GM23338 (cell line): Measurements from ENCODE around the gene IMMP2L. TPM values are rescaled to one million over a fixed set of nuclear protein-coding genes. Genes with fewer than 3 reads are reported as not detected.

Experiments
- ATAC-seq: fragments of 200-7000 bp; cut with Tn5 transposase; 3 replicates; pipeline ENCODE4 v1.9.1; 2020
- DNase-seq: peaks from one replicate; pipeline ENCODE4 v3.0.0-alpha.2; 2015; ENCODE audit warnings: low spot score
- H2AFZ ChIP-seq: fragments of 200-600 bp; sonication (generic); 2 replicates; pipeline ENCODE4 v1.8.0; 2016; ENCODE audit warnings: antibody characterized with exemption, mild to moderate bottlenecking, moderate library complexity
- H3F3A ChIP-seq: fragments of 200-600 bp; sonication (generic); replicated peaks from 2 replicates; pipeline ENCODE4 v1.8.0; 2017; ENCODE audit warnings: antibody characterized with exemption, mixed run types, low read depth
- H3K27ac ChIP-seq: fragments of 200-600 bp; sonication (generic); 2 replicates; pipeline ENCODE4 v1.6.1; 2016; ENCODE audit warnings: low read depth
- H3K27me3 ChIP-seq: fragments of 200-600 bp; sonication (generic); 2 replicates; pipeline ENCODE4 v1.8.0; 2016; ENCODE audit warnings: mild to moderate bottlenecking, mixed run types, moderate library complexity; ENCODE audit not compliant: insufficient read depth
- H3K36me3 ChIP-seq: fragments of 200-600 bp; sonication (generic); 2 replicates; pipeline ENCODE4 v1.8.0; 2016; ENCODE audit warnings: mild to moderate bottlenecking; ENCODE audit not compliant: insufficient read depth
- H3K4me1 ChIP-seq: fragments of 200-600 bp; sonication (generic); 2 replicates; pipeline ENCODE4 v1.8.0; 2016; ENCODE audit warnings: mild to moderate bottlenecking, moderate library complexity; ENCODE audit not compliant: insufficient read depth
- H3K4me2 ChIP-seq: fragments of 200-600 bp; sonication (generic); 2 replicates; pipeline ENCODE4 v1.7.1; 2017; ENCODE audit warnings: mixed run types
- H3K4me3 ChIP-seq: fragments of 200-600 bp; sonication (generic); 2 replicates; pipeline ENCODE4 v1.6.1; 2016; ENCODE audit warnings: mixed run types
- H3K79me2 ChIP-seq: fragments of 200-600 bp; sonication (generic); replicated peaks from 2 replicates; pipeline ENCODE4 v1.8.0; 2017; ENCODE audit warnings: mild to moderate bottlenecking; ENCODE audit not compliant: insufficient read depth
- H3K9me2 ChIP-seq: fragments of 200-600 bp; sonication (generic); 2 replicates; pipeline ENCODE4 v1.8.0; 2017; ENCODE audit not compliant: insufficient read depth
- H4K20me1 ChIP-seq: fragments of 200-600 bp; sonication (generic); replicated peaks from 2 replicates; pipeline ENCODE4 v1.8.0; 2017; ENCODE audit warnings: mild to moderate bottlenecking; ENCODE audit not compliant: insufficient read depth
- H3K27ac Mint-ChIP-seq: 2 replicates; pipeline ENCODE4 v1.8.0; 2020; ENCODE audit warnings: inconsistent platforms, mild to moderate bottlenecking, moderate library complexity, mixed read lengths
- H3K27me3 Mint-ChIP-seq: 3 replicates; pipeline ENCODE4 v1.8.0; 2022; ENCODE audit warnings: low read depth, mild to moderate bottlenecking, moderate library complexity, mixed read lengths, inconsistent platforms; ENCODE audit not compliant: insufficient read depth, poor library complexity
- H3K36me3 Mint-ChIP-seq: 3 replicates; pipeline ENCODE4 v1.8.0; 2021; ENCODE audit warnings: low read depth, mild to moderate bottlenecking, inconsistent platforms, moderate library complexity, mixed read lengths
- H3K4me1 Mint-ChIP-seq: 3 replicates; pipeline ENCODE4 v1.8.0; 2020; ENCODE audit warnings: mild to moderate bottlenecking, inconsistent platforms, mixed read lengths
- H3K4me3 Mint-ChIP-seq: 3 replicates; pipeline ENCODE4 v1.8.0; 2021; ENCODE audit warnings: moderate library complexity, mild to moderate bottlenecking, inconsistent platforms, mixed read lengths
- H3K9me3 Mint-ChIP-seq: 3 replicates; pipeline ENCODE4 v1.8.0; 2020; ENCODE audit warnings: moderate library complexity, mild to moderate bottlenecking, inconsistent platforms, mixed read lengths
- CREB1 ChIP-seq: fragments of 250-450 bp; sonication (Bioruptor Pico); IDR thresholded peaks from 2 replicates; pipeline ENCODE4 v1.5.0; 2020; ENCODE audit warnings: low read depth, mild to moderate bottlenecking, moderate library complexity
- CTCF ChIP-seq, 2 experiments: fragments of 200-600 bp in 1 of 2; sonication (generic) in 1 of 2; conservative IDR thresholded peaks; 2 replicates each; pipeline versions ENCODE4 v1.5.1 to v1.6.1; 2016 to 2017; ENCODE audit warnings: antibody characterized with exemption in 2 of 2, low read depth in 2 of 2, mild to moderate bottlenecking in 2 of 2, moderate library complexity in 1 of 2
- ETS1 ChIP-seq: IDR thresholded peaks from 2 replicates; pipeline ENCODE4 v1.6.1; 2016; ENCODE audit warnings: antibody characterized with exemption
- EZH2 ChIP-seq: fragments of 200-600 bp; sonication (generic); IDR thresholded peaks from one replicate; pipeline ENCODE4 v1.8.0; 2017; ENCODE audit warnings: antibody characterized with exemption, mild to moderate bottlenecking, low read depth; ENCODE audit not compliant: unreplicated experiment
- EZH2phosphoT487 ChIP-seq: fragments of 200-600 bp; sonication (generic); IDR thresholded peaks from one replicate; pipeline ENCODE4 v1.8.1; 2018; ENCODE audit warnings: antibody characterized with exemption; ENCODE audit not compliant: unreplicated experiment
- JUNB ChIP-seq: IDR thresholded peaks from one replicate; pipeline ENCODE4 v1.6.1; 2016; ENCODE audit warnings: antibody characterized with exemption; ENCODE audit not compliant: unreplicated experiment
- NANOG ChIP-seq: IDR thresholded peaks from 2 replicates; pipeline ENCODE4 v1.6.1; 2016; ENCODE audit warnings: antibody characterized with exemption, borderline replicate concordance
- POLR2AphosphoS5 ChIP-seq: IDR thresholded peaks from 2 replicates; pipeline ENCODE4 v1.6.1; 2016; ENCODE audit warnings: antibody characterized with exemption, low read depth
- REST ChIP-seq: IDR thresholded peaks from one replicate; pipeline ENCODE4 v1.6.1; 2018; ENCODE audit warnings: antibody characterized with exemption; ENCODE audit not compliant: unreplicated experiment
- STAT1 ChIP-seq: IDR thresholded peaks from one replicate; pipeline ENCODE4 v1.6.1; 2016; ENCODE audit warnings: antibody characterized with exemption; ENCODE audit not compliant: unreplicated experiment
- ZNF114 ChIP-seq: fragments of 250-450 bp; sonication (Bioruptor Pico); IDR thresholded peaks from 2 replicates; pipeline ENCODE4 v1.5.0; 2020; ENCODE audit warnings: mild to moderate bottlenecking, moderate library complexity
- ZNF331 ChIP-seq: fragments of 250-450 bp; sonication (Bioruptor Pico); IDR thresholded peaks from 2 replicates; pipeline ENCODE4 v1.5.0; 2020; ENCODE audit warnings: low read depth, mild to moderate bottlenecking, moderate library complexity
- polyA plus RNA-seq: library from polyadenylated mRNA; unstranded; fragments of >200 nt; fragmentation: Nextera tagmentation; extraction: Ambion mirVana; gene quantifications from 2 replicates; pipeline ENCODE4 v1.2.1, GENCODE V29; 2016
- total RNA-seq: library from RNA; depleted of rRNA; stranded (reverse); fragments of >200 nt; shearing (Covaris generic); gene quantifications from 2 replicates; pipeline ENCODE4 v1.2.3, GENCODE V29; 2014

Gene IMMP2L
- total and polyA plus RNA-seq, 2 experiments from 2014 or later = 7.3 to 14.0 TPM

- no peaks in the 10 kb centered on the region for H3K9me2 ChIP-seq
- Mint-ChIP-seq H3K36me3 (0 out of 3 replicates have a peak, but pooled peaks cover 3% of the 10 kb centered on the region), H3K27ac (no peak overlapping the region), H3K4me3 (no peak overlapping the region), H3K4me1 (peaks cover 22% of the 10 kb centered on the region), H3K27me3 (no peaks in the 10 kb centered on the region), H3K9me3 (no peaks in the 10 kb centered on the region)
- DNase-seq = no peak
- peaks cover 18% of the 10 kb centered on the region for H3K4me1 ChIP-seq
- no peak overlapping the region for H2AFZ ChIP-seq
- TF ChIP-seq NANOG (no peak), JUNB (no peak), CTCF (conservative IDR thresholded peaks at IDR 0.05; ENCODE audit: low read depth in 2 of 2) (no peak), ZNF331 (CRISPR knock-in tag) (no peak), POLR2AphosphoS5 (no peak), EZH2phosphoT487 (no peak), EZH2 (no peak), CREB1 (CRISPR knock-in tag) (no peak), STAT1 (no peak)
- H3K4me3 ChIP-seq = no peak overlapping the region
- no peaks in the 10 kb centered on the region for H3K27me3 ChIP-seq
- H3K79me2 ChIP-seq = no peaks in the 10 kb centered on the region
- H4K20me1 ChIP-seq = no peaks in the 10 kb centered on the region
- no peak overlapping the region for H3K27ac ChIP-seq
- ATAC-seq = no peak
- H3F3A ChIP-seq = no peaks in the 10 kb centered on the region
- no peaks in the 10 kb centered on the region for H3K36me3 ChIP-seq
- H3K4me2 ChIP-seq = no peak overlapping the region
Measured at GRCh38 chr7:110940756-110941155, 621.5 kb downstream of the IMMP2L start.

GRCh38 chr7:110938165-110938564 is 624.1 kb downstream of the IMMP2L start:
- H4K20me1 ChIP-seq = no peaks in the 10 kb centered on the region
- no peaks in the 10 kb centered on the region for H3F3A ChIP-seq
- Mint-ChIP-seq H3K36me3 (peaks cover 15% of the 10 kb centered on the region; the same call in 2 of the 3 replicates), H3K4me1 (peaks cover under 1% of the 10 kb centered on the region; the same call in 2 of the 3 replicates), H3K27me3 (no peaks in the 10 kb centered on the region), H3K27ac (no peak overlapping the region), H3K4me3 (no peak overlapping the region), H3K9me3 (peaks cover 5% of the 10 kb centered on the region; the same call in 2 of the 3 replicates)
- no peak overlapping the region for H3K4me3 ChIP-seq
- ATAC-seq (no peak), DNase-seq (no peak)
- no peaks in the 10 kb centered on the region for H3K36me3 ChIP-seq
- H3K9me2 ChIP-seq = no peaks in the 10 kb centered on the region
- no peak overlapping the region for H3K27ac ChIP-seq
- no peaks in the 10 kb centered on the region for H3K4me1 ChIP-seq
- no peak overlapping the region for H2AFZ ChIP-seq
- no peaks in the 10 kb centered on the region for H3K79me2 ChIP-seq
- H3K4me2 ChIP-seq = no peak overlapping the region
- no peaks in the 10 kb centered on the region for H3K27me3 ChIP-seq
- no peak for TF ChIP-seq CTCF (conservative IDR thresholded peaks at IDR 0.05; ENCODE audit: low read depth in 2 of 2)
- no peak for TF ChIP-seq ETS1
- no peak for TF ChIP-seq REST
- TF ChIP-seq EZH2phosphoT487 = no peak
- TF ChIP-seq POLR2AphosphoS5 = no peak
- no peak for TF ChIP-seq JUNB
- no peak for TF ChIP-seq CREB1 (CRISPR knock-in tag)
- TF ChIP-seq NANOG = no peak
- TF ChIP-seq ZNF114 (CRISPR knock-in tag) = no peak
- TF ChIP-seq EZH2 = no peak
- TF ChIP-seq STAT1 = no peak
